ENCODE results near the gene TXNL4A.

GRCh38 chr18:79956276-79956675 lies 32.1 kb downstream of the TXNL4A start:
- TF ChIP-seq CTCF (IDR thresholded peaks at IDR 0.05) (no peak), EZH2 (IDR thresholded peaks at IDR 0.05) (no peak), EZH2phosphoT487 (IDR thresholded peaks at IDR 0.05) (no peak)
